ENCODE measurements around the gene HAGH.
A peak's percentile ranks its signal among the peaks of the same experiment; 100 is the strongest.

The HAGH gene

DNA sequence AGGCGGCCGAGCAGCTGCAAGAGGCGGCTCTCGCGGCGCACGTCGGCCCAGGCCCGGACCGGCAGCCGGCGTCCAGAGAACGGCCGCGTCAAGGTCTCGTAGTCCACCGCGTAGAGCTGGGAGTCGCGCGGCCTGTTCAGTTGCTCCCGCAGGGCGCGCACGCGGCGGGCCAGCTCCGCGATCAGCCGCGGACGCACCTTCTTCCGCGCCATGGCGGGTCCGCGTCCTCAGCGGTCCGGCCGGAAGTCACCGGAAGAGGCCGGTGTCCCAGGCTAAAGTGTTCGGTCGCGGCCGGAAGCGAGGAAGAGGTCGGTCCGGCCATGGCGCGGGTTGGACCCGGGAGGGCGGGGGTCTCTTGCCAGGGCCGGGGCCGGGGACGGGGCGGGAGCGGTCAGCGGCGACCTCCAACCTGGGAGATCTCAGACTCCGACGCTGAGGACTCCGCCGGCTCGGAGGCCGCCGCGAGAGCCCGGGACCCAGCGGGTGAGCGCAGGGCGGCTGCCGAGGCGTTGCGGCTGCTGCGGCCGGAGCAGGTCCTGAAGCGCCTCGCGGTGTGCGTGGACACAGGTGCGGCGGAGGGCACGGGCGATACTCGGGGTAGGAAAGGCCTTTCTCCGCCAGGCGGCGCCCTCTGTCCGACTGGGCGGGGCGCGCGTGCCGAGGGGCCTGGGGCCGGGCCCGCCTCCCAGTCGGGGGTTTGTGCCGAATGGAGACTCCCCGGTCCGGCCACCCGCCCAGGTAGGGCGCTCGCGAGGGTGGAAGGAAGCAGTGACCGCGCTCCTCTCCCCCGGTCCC is 53.5 kb downstream of the HAGH start, which contains the start of gene MRPS34:
TSS of gene MRPS34 (minus strand) at position 227 of the 795 bp plus-strand sequence. CDS start at position 212, 15 bp downstream.
- peak; percentile 55 for DNase-seq

DNA sequence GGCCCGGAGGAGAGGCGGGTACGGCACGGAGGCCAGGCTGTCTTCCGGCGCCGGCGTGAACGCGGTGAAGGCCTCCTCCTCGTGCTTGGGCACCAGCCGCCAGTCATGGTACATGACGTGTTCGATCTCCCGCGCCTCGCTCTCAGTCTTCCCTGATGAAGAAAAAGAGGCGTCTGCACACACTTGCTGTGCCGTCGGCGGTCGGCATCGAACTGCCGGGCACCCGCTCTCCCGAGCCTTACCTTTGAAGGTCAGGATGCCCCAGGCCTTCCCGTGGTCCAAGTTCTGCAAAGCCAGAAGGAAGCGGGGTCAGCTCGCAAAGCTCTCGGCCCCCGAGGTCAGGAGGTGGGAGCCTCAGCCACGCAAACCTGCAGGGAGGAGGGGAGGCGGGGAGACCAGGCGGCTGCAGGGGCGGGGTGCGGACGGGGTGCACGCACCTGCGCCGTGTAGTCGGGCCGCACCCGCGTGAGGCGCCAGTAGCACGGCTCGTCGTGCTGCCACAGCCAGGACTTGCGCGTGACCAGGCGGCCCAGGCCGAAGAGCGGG is 54.2 kb downstream of the HAGH start, which contains the start of gene EME2:
TSS of gene EME2 (plus strand) at position 449 of the 546 bp plus-strand sequence. CDS start 418 bp downstream, outside the sequence.
- no peak for DNase-seq

DNA sequence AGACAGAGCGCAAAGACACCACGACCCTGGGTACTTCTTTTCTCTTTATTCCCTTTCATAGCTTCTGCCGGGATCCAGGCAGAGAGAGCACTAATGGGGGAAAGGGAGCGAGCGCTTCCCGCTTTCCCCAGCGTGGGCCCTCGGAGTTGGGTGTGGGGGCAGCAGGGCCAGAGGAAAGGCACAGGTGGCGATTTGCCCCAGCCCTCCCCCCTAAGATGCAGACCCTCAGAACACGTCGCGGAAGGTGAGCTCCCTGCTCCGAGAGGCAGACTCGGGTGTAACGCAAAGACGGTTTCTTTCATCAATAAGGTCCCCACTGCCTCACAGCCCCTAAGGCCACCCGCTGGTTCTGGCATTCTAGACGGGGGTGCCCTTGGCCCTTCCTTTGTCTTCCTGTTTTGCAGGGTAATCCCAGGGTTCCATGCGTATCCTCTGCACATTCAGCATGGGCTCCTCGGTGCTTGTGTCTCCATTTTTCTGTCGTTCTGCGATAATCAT is 54.7 kb downstream of the HAGH start:
- no peak for DNase-seq

DNA sequence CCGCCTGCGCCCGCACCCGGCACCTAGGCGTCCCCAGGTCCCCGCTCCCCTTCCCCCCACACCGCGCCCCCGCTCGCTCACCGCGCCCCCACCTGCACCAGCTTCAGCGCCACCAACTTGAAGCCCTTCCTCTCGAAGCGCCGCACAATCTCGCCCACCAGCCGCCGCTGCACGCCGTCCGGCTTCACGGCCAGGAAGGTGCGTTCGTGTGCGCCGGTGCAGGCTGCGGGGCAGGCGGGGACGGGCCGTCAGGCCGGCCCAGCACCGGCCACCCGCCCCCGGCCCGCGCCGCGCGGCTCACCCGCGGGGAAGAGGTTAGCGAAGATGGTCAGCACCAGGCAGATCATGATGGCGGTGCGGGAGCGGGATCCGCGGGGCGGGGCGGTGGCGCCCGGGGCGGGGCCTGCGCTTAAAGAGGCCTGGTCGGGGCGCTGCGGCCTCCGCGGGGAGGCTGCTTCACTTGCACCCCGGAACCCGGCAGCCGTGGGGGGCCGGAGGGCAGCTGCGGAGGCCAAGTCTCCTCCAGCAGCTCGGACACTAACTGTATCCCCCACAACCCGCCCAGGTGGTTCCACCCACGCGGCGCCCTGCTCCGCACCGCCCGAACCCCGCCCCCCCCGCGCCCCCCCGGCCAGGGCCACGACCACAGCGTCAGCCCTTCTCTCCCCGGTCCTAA is 55.3 kb downstream of the HAGH start, which contains the start of gene NME3:
TSS of gene NME3 (minus strand) at position 356 of the 676 bp plus-strand sequence. CDS start at position 347, 9 bp downstream.
- DNase-seq: no peak

DNA sequence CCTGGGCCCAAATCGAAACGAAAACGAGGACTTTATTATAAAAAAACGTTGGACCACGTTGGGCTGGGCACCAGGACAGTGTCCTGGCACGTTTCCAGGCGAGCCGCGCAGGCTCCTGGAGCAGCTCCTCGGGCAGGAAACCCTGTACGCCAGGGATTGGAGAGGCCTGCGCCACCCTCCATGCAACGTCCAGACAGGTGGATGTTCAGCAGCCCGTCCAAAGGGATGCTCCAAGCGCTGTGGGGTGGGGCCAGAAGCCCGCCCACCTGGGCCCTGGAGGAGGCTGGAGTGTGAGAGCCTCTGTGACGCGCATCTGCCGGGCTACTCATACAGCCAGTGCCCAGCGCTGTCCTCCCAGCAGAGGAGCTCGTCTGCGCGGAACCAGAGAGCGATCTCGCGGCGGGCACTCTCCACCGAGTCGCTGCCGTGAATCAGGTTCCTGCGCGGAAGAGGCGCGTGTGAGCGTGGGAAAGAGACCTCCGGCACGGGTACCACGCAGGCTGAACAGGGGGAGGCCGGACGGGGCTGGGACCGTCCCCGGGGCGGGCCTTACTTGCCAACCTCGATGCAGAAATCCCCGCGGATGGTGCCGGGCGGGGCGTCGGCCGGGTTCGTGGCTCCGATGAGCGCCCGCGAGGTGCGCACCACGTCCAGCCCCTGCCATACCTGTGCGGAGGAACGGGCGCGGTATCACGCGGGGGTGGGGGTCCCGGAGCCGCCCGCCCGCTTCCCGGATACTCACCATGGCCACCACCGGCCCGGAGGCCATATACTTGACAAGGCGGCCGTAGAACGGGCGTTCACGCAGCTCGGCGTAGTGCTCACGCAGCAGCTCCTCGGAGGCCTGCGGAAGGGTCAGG is 56.1 kb downstream of the HAGH start:
- DNase-seq: no peak

DNA sequence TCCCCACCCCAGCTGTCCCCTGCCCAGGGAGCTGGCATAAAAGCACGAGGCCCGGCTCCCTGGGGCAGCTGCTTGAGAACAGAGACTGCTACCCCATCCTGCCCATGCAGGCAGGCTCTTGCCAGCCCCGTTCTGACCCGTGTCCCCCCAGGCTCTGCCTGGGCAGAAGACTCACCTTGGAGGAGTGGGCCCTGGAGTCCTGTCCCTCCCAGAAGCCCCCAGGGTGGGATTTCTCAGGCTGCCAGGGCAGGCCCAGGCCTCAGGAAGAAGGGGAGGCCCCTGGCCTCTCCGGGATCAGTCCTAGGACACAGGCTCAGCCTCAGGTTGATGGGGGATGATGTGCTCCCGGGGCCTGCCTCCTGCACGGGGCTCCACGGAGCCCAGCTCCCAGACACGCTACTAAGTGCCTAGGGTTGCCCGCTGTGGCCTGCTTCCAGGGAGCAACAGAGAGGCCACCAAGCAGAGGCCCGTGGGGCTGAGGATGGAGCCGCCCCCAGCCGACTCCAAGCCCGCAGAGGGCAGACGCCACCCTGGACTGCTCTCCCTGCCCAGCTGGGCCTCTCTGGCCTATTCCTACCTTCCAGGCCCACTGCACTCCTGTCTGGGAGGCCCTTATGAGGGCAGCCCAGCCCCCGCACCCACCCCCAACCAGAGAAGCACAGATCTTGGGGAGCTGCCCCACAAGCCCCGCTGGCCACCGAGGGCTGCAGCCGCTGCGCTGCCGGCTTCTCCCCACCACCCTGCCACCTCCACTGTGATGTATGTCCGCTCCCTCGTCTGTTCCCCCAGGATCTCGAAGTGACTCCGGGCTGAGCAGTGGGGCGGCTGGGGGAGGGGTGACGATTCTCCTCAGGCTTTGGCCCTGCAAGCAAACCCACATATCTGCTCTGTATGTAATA is 57.0 kb downstream of the HAGH start:
- DNase-seq: no peak

DNA sequence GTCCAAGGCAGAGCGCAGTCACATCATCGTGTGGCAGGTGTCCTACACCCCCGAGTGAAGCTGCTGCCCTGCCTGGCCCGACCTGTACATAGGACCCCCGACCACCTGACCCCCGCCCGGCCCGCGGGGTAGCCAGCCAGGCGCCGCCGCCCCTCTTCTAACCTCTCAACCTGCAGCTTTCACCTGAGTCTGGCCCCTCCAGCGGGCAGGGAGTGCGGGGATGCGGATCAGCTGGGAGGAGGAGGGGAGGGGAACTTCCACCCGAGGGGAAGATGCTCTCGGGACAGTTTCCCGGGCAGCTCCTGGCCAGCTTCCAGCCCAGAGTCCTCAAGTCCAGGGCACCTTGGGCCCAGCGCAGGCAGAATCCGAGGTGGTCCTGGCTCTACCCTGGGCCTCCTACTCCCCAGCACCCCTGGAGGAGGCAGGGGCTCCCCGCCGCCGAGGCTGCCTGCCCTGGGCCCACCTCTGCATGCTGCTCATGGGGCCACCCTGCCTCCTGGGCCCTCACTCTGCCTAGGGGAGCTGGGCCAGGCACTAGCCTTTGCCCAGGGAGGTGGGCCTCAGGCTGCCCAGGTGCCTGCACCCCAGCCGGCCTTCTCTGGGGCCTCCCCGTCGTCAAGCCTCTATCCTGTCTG is 57.7 kb downstream of the HAGH start:
- DNase-seq: no peak

DNA sequence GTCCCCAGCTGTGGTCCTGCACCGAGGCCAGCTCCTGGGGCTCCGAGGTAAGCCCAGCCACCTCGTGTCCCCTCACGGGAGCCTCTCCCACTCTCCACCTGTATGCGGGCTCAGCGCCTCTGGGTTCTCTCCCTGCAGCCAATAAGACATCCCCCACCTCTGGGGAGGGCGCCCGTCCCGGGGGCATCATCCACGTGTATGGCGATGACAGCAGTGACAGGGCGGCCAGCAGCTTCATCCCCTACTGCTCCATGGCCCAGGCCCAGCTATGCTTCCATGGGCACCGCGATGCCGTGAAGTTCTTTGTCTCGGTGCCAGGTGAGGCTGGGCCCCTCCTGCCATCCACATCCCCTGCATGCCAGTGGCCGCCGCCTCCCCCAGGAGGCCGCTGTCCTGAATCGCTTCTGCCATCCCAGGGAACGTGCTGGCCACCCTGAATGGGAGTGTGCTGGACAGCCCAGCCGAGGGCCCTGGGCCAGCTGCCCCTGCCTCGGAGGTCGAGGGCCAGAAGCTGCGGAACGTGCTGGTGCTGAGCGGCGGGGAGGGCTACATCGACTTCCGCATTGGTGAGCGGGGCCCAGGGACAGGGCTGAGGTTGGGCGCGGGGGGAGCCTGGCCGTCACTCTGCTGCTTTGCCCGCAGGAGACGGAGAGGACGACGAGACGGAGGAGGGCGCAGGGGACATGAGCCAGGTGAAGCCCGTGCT is 58.4 kb downstream of the HAGH start:
- no peak for DNase-seq

DNA sequence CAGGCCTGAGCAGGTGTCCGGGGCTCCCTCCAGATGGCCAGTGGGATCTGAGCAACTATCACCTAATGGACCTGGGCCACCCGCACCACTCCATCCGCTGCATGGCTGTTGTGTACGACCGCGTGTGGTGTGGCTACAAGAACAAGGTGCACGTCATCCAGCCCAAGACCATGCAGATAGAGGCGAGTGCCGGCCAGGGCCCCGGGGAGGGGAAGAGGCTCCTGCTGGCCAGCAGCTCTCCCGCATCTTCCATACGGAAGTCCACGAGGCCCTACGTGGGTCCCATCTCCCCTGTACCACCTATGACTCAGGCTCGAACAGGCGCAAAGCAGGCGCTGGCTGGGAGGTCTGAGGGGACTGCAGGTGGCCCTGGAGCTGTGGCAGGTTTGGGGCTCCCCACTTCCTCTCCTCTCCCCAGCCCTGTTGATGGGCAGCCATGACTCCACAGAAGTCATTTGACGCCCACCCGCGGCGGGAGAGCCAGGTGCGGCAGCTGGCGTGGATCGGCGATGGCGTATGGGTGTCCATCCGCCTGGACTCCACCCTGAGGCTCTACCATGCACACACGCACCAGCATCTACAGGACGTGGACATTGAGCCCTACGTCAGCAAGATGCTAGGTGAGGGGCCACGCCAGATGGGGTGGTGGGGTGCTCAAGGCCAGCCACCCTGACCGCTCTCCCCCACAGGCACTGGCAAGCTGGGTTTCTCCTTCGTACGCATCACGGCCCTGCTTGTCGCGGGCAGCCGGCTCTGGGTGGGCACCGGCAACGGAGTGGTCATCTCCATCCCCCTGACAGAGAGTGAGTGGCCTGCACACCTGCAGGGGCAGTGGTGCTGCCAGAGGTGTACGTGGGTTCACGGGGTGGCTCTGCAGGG is 59.3 kb downstream of the HAGH start:
- DNase-seq: no peak

DNA sequence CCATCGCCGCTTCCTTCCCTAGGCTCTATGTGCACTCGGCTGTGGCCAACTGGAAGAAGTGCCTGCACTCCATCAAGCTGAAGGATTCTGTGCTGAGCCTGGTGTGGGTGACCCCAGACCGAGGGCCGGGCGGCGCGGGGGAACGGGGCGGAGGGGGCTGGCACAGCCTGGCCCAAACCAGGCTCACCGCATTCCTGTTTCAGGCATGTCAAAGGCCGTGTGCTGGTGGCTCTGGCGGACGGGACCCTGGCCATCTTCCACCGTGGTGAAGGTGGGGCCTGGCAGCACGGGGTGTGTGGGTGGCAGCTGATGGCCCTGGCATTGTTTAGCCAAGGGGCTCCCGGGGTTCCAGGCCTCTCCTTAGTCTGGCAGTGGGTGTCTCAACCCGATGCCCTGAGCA is 59.9 kb downstream of the HAGH start:
- no peak for DNase-seq

DNA sequence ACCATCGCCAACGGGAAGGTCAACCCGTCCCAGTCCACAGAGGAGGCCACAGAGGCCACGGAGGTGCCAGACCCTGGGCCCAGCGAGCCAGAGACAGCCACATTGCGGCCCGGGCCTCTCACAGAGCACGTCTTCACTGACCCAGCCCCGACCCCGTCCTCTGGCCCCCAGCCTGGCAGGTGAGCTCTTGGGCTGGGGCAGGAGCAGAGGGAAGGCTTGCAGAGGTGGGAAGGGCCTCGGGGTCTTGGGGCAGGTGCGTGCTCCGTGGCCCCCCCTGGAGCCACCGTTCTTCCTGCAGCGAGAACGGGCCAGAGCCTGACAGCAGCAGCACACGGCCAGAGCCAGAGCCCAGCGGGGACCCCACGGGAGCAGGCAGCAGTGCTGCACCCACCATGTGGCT is 60.4 kb downstream of the HAGH start:
- no peak for DNase-seq

DNA sequence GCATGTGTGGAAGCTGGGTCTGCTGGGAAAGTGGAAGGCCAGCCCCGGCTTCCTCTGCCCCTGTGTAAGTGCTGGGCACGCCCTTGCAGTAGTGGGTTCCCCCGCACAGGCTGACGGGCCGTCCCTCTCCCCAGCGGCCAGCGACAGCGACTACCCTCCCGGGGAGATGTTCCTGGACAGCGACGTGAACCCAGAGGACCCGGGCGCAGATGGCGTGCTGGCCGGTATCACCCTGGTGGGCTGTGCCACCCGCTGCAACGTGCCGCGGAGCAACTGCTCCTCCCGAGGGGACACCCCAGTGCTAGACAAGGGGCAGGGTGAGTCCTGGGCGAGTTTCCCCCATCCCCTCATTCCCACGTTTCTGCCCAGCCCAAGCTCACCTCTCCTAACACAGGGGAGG is 60.8 kb downstream of the HAGH start:
- DNase-seq: no peak

DNA sequence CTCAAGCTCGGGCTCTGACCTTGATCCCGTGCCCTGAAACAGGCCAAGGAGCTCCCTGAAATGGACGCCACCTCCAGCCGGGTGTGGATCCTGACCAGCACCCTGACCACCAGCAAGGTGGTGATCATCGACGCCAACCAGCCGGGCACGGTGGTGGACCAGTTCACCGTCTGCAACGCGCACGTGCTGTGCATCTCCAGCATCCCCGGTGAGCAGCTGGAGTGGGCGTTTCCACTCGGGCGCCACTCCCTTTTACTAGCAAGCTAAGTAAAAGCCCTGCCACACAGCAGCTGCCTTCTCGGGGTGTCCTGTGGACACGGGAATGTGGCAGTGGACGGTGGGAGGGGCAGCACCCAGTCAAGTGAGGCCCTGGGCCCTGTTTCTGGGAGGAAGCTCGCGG is 61.7 kb downstream of the HAGH start:
- no peak for DNase-seq

DNA sequence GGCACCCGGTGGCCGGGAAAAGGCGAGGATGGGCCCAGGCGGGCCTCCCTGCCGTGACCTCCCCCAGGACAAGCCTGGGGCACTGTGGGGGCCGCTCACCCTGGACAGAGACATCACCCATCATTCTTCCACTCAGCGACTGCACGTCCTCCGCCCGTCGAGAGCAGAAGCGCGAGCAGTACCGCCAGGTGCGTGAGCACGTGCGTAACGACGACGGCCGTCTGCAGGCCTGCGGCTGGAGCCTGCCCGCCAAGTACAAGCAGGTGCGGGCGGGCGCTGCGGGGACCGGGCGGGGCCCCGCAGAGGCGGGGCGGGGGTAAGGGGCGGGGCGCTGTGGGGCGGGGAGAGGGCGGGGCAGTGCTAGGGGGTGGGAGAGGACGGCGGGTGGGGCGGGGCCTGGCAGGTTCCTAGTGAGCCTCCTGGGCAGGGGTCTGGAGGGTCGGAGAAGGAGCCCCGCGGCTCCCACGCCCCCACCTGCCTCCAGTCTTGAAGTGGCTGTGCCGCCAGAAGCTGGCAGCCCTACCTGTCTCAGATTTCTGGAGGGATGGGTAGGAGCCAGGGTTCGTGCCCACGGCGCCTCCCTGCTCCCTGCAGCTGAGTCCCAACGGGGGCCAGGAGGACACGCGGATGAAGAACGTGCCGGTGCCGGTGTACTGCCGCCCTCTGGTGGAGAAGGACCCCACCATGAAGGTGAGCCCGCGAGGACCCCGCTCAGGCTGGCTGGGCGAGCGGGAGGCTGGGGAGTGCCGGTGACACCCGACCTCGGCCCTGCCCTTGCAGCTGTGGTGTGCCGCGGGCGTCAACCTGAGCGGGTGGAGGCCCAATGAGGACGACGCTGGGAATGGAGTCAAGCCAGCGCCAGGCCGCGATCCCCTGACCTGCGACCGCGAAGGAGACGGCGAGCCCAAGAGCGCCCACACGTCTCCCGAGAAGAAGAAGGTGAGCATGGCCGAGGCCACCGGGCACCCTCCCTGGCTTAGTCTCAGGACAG is 62.8 kb downstream of the HAGH start:
- DNase-seq: no peak

DNA sequence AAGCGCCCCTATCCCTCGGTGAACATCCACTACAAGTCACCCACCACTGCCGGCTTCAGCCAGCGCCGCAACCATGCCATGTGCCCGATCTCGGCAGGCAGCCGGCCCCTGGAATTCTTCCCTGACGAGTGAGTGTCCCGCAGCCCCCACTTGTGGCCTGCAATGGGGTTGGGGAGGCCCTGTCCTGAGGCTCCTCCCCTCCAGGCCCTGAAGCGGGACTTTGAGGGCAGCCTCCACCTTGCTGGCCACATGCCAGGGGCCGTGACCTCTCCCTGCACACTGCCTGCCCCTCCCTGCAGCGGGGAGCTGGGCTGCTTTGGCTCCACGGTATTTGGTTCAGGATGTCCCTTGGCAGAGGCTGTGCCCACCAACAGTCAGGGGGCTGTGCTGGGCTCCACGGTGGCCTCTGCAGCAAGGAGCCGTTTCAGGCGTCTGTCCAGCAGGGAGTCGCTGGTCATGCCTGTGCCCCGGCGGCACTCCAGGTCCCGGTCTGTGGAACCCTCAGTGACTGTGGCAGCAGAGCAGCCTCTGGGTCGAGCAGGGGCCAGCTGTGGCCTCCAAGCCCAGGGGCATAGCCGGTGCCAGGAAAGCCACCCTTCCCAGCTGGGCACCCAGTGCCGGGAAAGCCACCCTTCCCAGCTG is 63.6 kb downstream of the HAGH start:
- no peak for DNase-seq

DNA sequence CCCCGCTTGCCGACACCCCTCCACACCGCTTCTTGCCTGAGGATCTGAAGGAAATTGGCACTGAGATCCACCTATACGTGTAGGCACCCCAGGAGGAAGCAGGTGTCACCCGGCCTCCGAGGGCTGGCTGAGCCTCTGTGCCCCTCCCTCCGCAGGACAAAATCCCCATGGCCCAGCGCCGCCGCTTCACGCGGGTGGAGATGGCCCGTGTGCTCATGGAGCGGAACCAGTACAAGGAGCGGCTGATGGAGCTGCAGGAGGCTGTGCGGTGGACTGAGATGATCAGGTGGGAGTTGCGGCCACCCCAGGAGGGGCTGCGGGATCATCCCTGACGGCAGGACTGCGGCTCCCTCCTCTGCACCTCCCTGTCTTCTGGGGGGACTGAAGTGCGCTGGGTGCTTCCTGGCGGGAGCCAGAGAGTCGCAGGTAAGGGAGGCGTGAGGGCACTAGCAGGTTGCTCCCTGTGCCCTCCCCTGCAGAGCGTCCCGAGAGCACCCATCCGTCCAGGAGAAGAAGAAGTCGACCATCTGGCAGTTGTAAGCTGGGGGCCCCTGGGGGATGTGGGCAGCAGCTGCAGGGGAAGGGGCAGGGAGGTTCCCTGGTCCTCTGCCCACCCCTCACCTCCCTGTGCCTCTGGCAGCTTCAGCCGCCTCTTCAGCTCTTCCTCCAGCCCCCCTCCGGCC is 64.3 kb downstream of the HAGH start:
- no peak for DNase-seq

DNA sequence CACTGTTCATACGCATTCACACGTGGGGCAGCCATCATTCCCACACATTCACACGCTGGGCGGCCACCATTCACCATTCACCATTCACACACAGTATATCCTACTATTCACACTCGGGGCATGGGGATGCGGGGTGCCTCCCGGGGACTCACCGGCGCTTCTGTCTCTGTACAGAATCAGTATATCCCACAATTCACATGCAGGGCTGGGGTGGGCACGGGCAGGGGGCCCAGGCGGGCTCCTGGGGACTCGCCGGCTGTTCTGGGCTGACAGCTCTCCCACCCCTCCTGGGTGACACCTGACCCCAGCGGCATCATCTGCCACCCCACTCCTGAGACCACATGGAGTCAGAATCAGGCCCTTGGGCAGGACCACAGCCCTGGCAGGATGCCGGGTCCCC is 64.9 kb downstream of the HAGH start:
- DNase-seq: no peak
